ENCODE results near the gene SLC66A1. TPM values are rescaled to one million over a fixed set of nuclear protein-coding genes. Genes with fewer than 3 reads are reported as not detected.

The SLC66A1 gene
- polyA plus RNA-seq, 1 donor from 2014 or later, result 12.7 TPM

- Mint-ChIP-seq H3K9me3 (no peaks in the 10 kb centered on the region), H3K4me1 (peaks cover 0 to 4% (median 0%) of the 10 kb centered on the region in 3 donors), H3K27ac (peak overlapping the region in 1 of 3 donors; percentile 39), H3K4me3 (no peak overlapping the region), H3K27me3 (no peaks in the 10 kb centered on the region), H3K36me3 (peaks cover 2% of the 10 kb centered on the region)
Observed at GRCh38 chr1:19340387-19340937, 28.3 kb downstream of the SLC66A1 start.

DNA sequence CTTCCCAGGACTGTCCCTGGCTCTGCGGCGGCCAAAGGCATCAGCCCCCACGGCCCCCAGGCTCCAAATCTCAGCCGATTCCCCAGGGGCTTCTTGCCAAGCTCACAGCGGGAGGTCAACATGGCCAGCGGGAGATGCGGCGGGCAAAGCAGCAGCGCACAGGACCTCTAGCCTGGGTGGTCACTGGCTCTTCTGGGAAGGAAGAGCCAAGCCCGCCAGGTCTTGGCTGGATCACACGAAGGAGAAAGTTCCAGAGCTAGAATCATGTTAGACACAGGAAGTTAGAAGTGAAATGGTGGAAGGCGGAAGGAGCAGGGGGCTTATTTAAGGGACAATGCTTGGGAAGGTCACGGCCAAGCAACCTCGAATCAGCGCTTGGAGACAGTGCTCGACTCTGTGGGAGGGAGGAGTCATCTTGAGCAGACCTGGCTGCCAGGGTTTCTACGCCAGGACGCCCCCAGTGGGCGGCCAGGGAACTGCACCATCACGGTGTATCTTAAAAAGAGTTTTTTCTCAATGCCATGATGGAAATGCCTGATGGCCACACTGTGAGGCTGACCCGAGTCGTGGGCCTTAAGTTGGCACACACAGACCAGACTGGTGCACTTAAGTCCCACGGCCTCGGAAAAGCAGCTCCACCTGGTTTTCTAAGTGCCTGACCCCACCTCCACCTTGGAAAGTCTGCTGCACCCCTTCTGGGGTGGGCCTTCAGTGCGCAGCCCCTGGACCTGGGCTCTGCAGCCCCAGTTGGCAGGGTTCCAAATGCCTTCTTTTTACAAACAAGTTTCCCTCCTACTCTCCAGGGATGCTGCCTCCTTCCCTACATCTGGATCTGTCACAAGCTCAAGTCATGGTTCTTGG is 29.3 kb downstream of the SLC66A1 start:
- no peaks in the 10 kb centered on the region for H3K27me3 Mint-ChIP-seq
- peak overlapping the region; percentile 8 to 71 (median 65) for H3K27ac Mint-ChIP-seq
- peaks cover 0 to 4% (median 2%) of the 10 kb centered on the region in 3 donors for H3K4me1 Mint-ChIP-seq
- H3K4me3 Mint-ChIP-seq, result no peak overlapping the region
- peaks cover 2% of the 10 kb centered on the region for H3K36me3 Mint-ChIP-seq
- H3K9me3 Mint-ChIP-seq, result no peaks in the 10 kb centered on the region

DNA sequence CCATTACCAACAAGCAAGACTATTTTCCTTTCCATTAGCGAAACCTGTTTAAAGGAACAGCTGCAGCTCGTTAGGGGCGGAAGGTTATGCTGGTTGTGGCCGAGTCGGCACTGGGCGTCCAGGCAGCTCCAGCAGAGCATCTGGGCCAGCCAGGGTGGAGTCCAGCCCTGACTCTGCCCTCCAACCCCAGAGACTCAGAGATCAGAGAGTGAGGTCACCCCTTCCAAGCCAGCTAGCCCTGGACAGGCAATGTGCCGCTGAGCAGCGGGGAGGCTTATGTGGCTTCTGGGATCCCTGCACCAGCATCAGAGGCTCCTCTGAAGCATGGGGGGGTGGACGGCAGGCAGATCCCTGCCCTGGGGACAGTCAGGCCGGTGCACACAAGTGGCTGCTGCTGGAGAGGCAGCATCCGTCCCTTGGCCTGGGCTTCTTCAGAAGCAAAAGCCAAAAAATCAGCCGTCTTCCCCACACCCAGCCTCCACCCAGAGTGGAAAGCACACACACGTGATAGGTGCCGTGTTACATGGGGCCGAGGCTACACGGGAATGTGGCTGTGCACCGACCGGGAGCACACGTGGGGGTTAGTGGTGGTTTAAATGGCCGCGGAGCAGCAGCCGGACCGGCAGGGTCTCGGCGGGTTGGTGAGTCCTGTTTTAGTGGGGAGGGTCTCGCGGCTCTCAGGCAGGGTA is 30.1 kb downstream of the SLC66A1 start:
- Mint-ChIP-seq H3K4me3 (no peak overlapping the region), H3K27me3 (no peaks in the 10 kb centered on the region), H3K27ac (peak overlapping the region; percentile 8 to 75 (median 67)), H3K4me1 (peaks cover 0 to 4% (median 2%) of the 10 kb centered on the region in 3 donors), H3K9me3 (no peaks in the 10 kb centered on the region), H3K36me3 (peaks cover 2% of the 10 kb centered on the region)

DNA sequence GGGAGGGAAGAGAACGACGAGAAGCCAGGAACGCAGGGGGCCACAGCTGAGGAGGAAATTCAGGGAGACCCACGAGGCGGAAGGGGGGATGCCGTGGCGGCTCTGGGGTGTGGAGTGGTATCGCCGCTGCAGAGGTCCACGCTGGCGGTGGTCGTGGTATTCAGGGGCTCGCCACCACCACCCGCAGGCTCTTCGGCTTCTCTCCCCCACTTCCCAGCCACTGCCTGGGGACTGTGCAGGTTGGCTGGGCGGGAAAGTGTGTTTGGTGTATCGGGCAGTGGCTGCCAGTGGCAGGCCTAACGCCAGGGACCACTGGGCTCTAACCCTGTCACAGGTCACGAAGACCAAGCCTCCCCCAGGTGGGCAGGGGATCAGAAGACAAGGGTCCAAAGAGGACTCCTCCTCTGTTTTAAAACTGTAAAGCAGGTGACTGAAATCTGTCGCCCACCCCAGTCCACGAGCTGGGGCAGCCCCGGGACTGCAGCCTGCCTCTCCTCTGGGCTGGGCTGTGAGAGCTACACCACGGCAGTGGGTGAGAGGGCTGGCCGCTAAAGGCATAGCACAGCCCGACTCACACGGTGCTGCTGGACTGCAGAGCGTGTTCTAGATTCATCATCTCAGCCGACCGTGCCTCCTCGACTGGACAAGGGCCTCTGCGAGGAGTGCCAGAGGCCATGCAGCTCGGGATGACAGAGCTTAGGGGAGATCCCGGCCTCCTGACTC is 30.9 kb downstream of the SLC66A1 start:
- Mint-ChIP-seq H3K4me3 (no peak overlapping the region), H3K27ac (peak overlapping the region in 1 of 3 donors; percentile 75), H3K4me1 (peaks cover 0 to 4% (median 2%) of the 10 kb centered on the region in 3 donors), H3K36me3 (peaks cover 2% of the 10 kb centered on the region), H3K27me3 (no peaks in the 10 kb centered on the region), H3K9me3 (no peaks in the 10 kb centered on the region)

GRCh38 chr1:19343617-19344350 is 31.7 kb downstream of the SLC66A1 start:
- Mint-ChIP-seq H3K9me3 (no peaks in the 10 kb centered on the region), H3K4me1 (peaks cover 0 to 4% (median 2%) of the 10 kb centered on the region in 3 donors), H3K27me3 (no peaks in the 10 kb centered on the region), H3K36me3 (peaks cover 2% of the 10 kb centered on the region), H3K27ac (peak overlapping the region in 1 of 3 donors; percentile 8), H3K4me3 (no peak overlapping the region)

GRCh38 chr1:19344372-19344810 is 32.3 kb downstream of the SLC66A1 start:
- Mint-ChIP-seq H3K9me3 (no peaks in the 10 kb centered on the region), H3K4me1 (peaks cover 0 to 4% (median 2%) of the 10 kb centered on the region in 3 donors), H3K36me3 (peaks cover 2% of the 10 kb centered on the region), H3K27me3 (no peaks in the 10 kb centered on the region), H3K4me3 (no peak overlapping the region), H3K27ac (peak overlapping the region in 1 of 3 donors; percentile 8)

GRCh38 chr1:19344831-19345230 is 32.7 kb downstream of the SLC66A1 start:
- H3K27ac Mint-ChIP-seq, result peak overlapping the region in 2 of 3 donors; percentile 8 to 46
- no peaks in the 10 kb centered on the region for H3K27me3 Mint-ChIP-seq
- H3K36me3 Mint-ChIP-seq, result peaks cover 2% of the 10 kb centered on the region
- H3K9me3 Mint-ChIP-seq, result no peaks in the 10 kb centered on the region
- H3K4me1 Mint-ChIP-seq, result peaks cover 0 to 4% (median 2%) of the 10 kb centered on the region in 3 donors
- H3K4me3 Mint-ChIP-seq, result no peak overlapping the region

GRCh38 chr1:19345391-19345790 is 33.3 kb downstream of the SLC66A1 start:
- Mint-ChIP-seq H3K4me1 (peaks cover 0 to 4% (median 2%) of the 10 kb centered on the region in 3 donors), H3K36me3 (peaks cover 2% of the 10 kb centered on the region), H3K27me3 (no peaks in the 10 kb centered on the region), H3K4me3 (no peak overlapping the region), H3K9me3 (no peaks in the 10 kb centered on the region), H3K27ac (peak overlapping the region in 1 of 3 donors; percentile 46)

GRCh38 chr1:19346026-19346425 is 33.9 kb downstream of the SLC66A1 start:
- H3K4me1 Mint-ChIP-seq, result peaks cover 0 to 4% (median 2%) of the 10 kb centered on the region in 3 donors
- no peaks in the 10 kb centered on the region for H3K9me3 Mint-ChIP-seq
- peak overlapping the region in 1 of 3 donors; percentile 77 for H3K27ac Mint-ChIP-seq
- no peaks in the 10 kb centered on the region for H3K27me3 Mint-ChIP-seq
- H3K36me3 Mint-ChIP-seq, result peaks cover 2% of the 10 kb centered on the region
- H3K4me3 Mint-ChIP-seq, result no peak overlapping the region

GRCh38 chr1:19347533-19348172 is 35.5 kb downstream of the SLC66A1 start:
- Mint-ChIP-seq H3K27me3 (no peaks in the 10 kb centered on the region), H3K36me3 (no peaks in the 10 kb centered on the region), H3K4me1 (peaks cover 0 to 2% (median 0%) of the 10 kb centered on the region in 3 donors), H3K4me3 (no peak overlapping the region), H3K9me3 (no peaks in the 10 kb centered on the region), H3K27ac (peak overlapping the region in 1 of 3 donors; percentile 80)

DNA sequence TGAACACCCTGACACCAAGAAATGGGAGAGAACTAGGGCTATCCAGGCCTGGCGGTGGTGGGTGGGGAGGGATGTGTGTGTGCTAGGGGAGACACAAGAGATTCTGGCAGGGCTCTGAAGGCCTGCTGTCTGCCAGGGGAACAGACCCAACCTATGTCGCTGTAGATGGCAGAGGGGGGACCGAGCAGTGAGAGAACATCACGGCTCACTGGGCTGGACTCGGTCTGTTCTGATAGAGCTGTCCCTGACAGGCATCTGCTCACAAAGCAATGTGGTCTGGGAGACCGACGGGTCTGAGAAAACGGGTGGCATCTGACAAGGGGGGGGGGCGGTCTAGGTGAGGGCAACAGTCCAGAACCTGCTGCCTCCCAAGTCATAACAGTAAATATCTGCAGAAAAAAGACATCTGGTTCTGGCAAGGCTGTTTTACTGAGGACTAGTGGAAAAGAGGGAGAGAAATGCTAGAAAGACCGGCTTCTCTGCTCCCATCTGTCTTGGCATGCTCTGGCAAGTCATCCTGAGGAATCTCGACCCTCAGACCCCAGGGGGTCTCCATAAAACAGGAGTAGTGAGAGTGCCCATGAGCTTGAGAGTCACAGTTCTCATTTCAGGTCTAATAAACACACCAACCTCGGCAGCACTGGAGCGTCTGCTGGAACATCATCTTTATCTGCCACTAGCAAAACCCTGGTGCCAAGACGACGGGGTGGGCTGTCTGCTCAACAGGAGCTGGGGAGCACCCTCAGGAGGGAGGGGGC is 36.5 kb downstream of the SLC66A1 start:
- H3K9me3 Mint-ChIP-seq, result no peaks in the 10 kb centered on the region
- H3K4me3 Mint-ChIP-seq, result no peak overlapping the region
- H3K27me3 Mint-ChIP-seq, result no peaks in the 10 kb centered on the region
- H3K4me1 Mint-ChIP-seq, result peaks cover 0 to 2% (median 0%) of the 10 kb centered on the region in 3 donors
- H3K27ac Mint-ChIP-seq, result peak overlapping the region in 1 of 3 donors; percentile 28
- no peaks in the 10 kb centered on the region for H3K36me3 Mint-ChIP-seq

GRCh38 chr1:19349999-19350398 is 37.9 kb downstream of the SLC66A1 start:
- Mint-ChIP-seq H3K4me1 (peaks cover 0 to 2% (median 0%) of the 10 kb centered on the region in 3 donors), H3K27me3 (no peaks in the 10 kb centered on the region), H3K36me3 (no peaks in the 10 kb centered on the region), H3K27ac (peak overlapping the region in 1 of 3 donors; percentile 96), H3K9me3 (no peaks in the 10 kb centered on the region), H3K4me3 (no peak overlapping the region)

DNA sequence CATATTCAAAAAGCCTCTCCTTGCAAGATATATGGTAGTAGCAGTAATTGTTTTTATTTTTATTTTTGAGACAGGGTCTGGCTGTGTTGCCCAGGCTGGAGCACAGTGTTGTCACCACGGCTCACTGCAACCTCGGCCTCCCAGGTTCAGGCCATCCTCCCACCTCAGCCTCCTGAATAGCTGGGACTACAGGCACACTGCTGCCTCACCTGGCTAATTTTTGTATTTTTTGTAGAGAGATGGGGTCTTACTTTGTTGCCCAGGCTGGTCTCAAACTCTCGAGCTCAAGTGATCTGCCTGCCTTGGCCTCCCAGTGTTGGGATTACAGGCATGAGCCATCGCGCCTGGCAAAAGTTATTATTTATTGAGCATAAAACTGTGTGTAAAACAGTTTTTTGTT is 38.4 kb downstream of the SLC66A1 start:
- no peak overlapping the region for H3K4me3 Mint-ChIP-seq
- peak overlapping the region in 1 of 3 donors; percentile 96 for H3K27ac Mint-ChIP-seq
- H3K27me3 Mint-ChIP-seq, result no peaks in the 10 kb centered on the region
- H3K36me3 Mint-ChIP-seq, result peaks cover under 1% of the 10 kb centered on the region
- H3K4me1 Mint-ChIP-seq, result peaks cover 0 to 2% (median 0%) of the 10 kb centered on the region in 3 donors
- H3K9me3 Mint-ChIP-seq, result no peaks in the 10 kb centered on the region

Data from IgD-negative memory B cell (primary cell).